Glutamatergic neuron (in vitro differentiated cells): ENCODE results near the gene C6orf141. TPM values are rescaled to one million over a fixed set of nuclear protein-coding genes. Genes with fewer than 3 reads are reported as not detected.

Experiments
- DNase-seq: peaks from one replicate; pipeline ENCODE4 v3.0.0; 2022
- H3K27ac Mint-ChIP-seq: one replicate; pipeline ENCODE4 v1.8.0; 2020; ENCODE audit warnings: mild to moderate bottlenecking, mixed read lengths, inconsistent platforms; ENCODE audit not compliant: unreplicated experiment
- H3K27me3 Mint-ChIP-seq: one replicate; pipeline ENCODE4 v1.8.0; 2020; ENCODE audit warnings: mild to moderate bottlenecking, moderate library complexity, mixed read lengths, inconsistent platforms; ENCODE audit not compliant: unreplicated experiment
- H3K36me3 Mint-ChIP-seq: one replicate; pipeline ENCODE4 v1.8.0; 2020; ENCODE audit warnings: mild to moderate bottlenecking, mixed read lengths, inconsistent platforms; ENCODE audit not compliant: unreplicated experiment
- H3K4me1 Mint-ChIP-seq: one replicate; pipeline ENCODE4 v1.8.0; 2020; ENCODE audit warnings: mild to moderate bottlenecking, low read depth, mixed read lengths, inconsistent platforms; ENCODE audit not compliant: unreplicated experiment
- H3K4me3 Mint-ChIP-seq: one replicate; pipeline ENCODE4 v1.8.0; 2020; ENCODE audit warnings: mild to moderate bottlenecking, mixed read lengths, inconsistent platforms; ENCODE audit not compliant: unreplicated experiment
- H3K9me3 Mint-ChIP-seq: one replicate; pipeline ENCODE4 v1.8.0; 2020; ENCODE audit warnings: mild to moderate bottlenecking, moderate library complexity, mixed read lengths, inconsistent platforms; ENCODE audit not compliant: unreplicated experiment
- CTCF ChIP-seq: fragments of 200-600 bp; sonication (generic); IDR thresholded peaks from one replicate; pipeline ENCODE4 v1.5.0; 2021; ENCODE audit not compliant: partially characterized antibody, unreplicated experiment
- total RNA-seq: library from RNA; stranded (reverse); fragmentation: NEBNext Ultra II Directional; extraction: Animal tissue kit (Norgen Biotek cat#: 25700); gene quantifications from one replicate; pipeline ENCODE4 v1.2.1, GENCODE V29; 2021; ENCODE audit not compliant: unreplicated experiment

The C6orf141 gene
- total RNA-seq, 1 donor from 2014 or later: not detected

GRCh38 chr6:49551078-49551865, 804 bp downstream of the C6orf141 start:
- no peaks in the 10 kb centered on the region for H3K9me3 Mint-ChIP-seq
- no peak for TF ChIP-seq CTCF
- H3K4me3 Mint-ChIP-seq: peak overlapping the region; percentile 90
- peaks cover 10% of the 10 kb centered on the region for H3K27me3 Mint-ChIP-seq
- DNase-seq: peak; percentile 35
- no peaks in the 10 kb centered on the region for H3K36me3 Mint-ChIP-seq
- peaks cover 10% of the 10 kb centered on the region for H3K4me1 Mint-ChIP-seq
- H3K27ac Mint-ChIP-seq: no peak overlapping the region

- Mint-ChIP-seq H3K27me3 (peaks cover 10% of the 10 kb centered on the region), H3K36me3 (no peaks in the 10 kb centered on the region), H3K4me3 (peak overlapping the region; percentile 90), H3K9me3 (no peaks in the 10 kb centered on the region), H3K4me1 (peaks cover 10% of the 10 kb centered on the region), H3K27ac (no peak overlapping the region)
- TF ChIP-seq CTCF: no peak
- no peak for DNase-seq
These were observed 1.3 kb downstream of the C6orf141 start for GRCh38 chr6:49551866-49552129.

- no peak for TF ChIP-seq CTCF
- no peak for DNase-seq
- H3K4me3 Mint-ChIP-seq: no peak overlapping the region
- no peaks in the 10 kb centered on the region for H3K9me3 Mint-ChIP-seq
- H3K4me1 Mint-ChIP-seq: peaks cover 10% of the 10 kb centered on the region
- no peaks in the 10 kb centered on the region for H3K36me3 Mint-ChIP-seq
- peaks cover 10% of the 10 kb centered on the region for H3K27me3 Mint-ChIP-seq
- H3K27ac Mint-ChIP-seq: no peak overlapping the region
These were observed 2.1 kb downstream of the C6orf141 start for GRCh38 chr6:49552596-49552995.

GRCh38 chr6:49553384-49553783, 2.9 kb downstream of the C6orf141 start:
- Mint-ChIP-seq H3K36me3 (no peaks in the 10 kb centered on the region), H3K9me3 (no peaks in the 10 kb centered on the region), H3K27ac (no peak overlapping the region), H3K4me1 (peaks cover 10% of the 10 kb centered on the region), H3K4me3 (no peak overlapping the region), H3K27me3 (peaks cover 10% of the 10 kb centered on the region)
- TF ChIP-seq CTCF: no peak
- DNase-seq: no peak

- no peaks in the 10 kb centered on the region for H3K36me3 Mint-ChIP-seq
- no peaks in the 10 kb centered on the region for H3K9me3 Mint-ChIP-seq
- DNase-seq: no peak
- H3K4me1 Mint-ChIP-seq: peaks cover 10% of the 10 kb centered on the region
- H3K4me3 Mint-ChIP-seq: no peak overlapping the region
- no peak overlapping the region for H3K27ac Mint-ChIP-seq
- no peak for TF ChIP-seq CTCF
- H3K27me3 Mint-ChIP-seq: peaks cover 4% of the 10 kb centered on the region
These were observed 5.5 kb downstream of the C6orf141 start for GRCh38 chr6:49555951-49556350.
